Type B pancreatic cell (in vitro differentiated cells): ENCODE results near the gene MICAL2. TPM values are rescaled to one million over a fixed set of nuclear protein-coding genes. Genes with fewer than 3 reads are reported as not detected.

Source experiments
- DNase-seq: peaks from one replicate; pipeline ENCODE4 v3.0.0; 2021; ENCODE audit warnings: mixed read lengths; ENCODE audit not compliant: unreplicated experiment; ENCODE audit errors: extremely low spot score
- H3K27ac Mint-ChIP-seq: 2 replicates; pipeline ENCODE4 v1.8.0; 2021; ENCODE audit warnings: mild to moderate bottlenecking, mixed read lengths
- H3K27me3 Mint-ChIP-seq: 2 replicates; pipeline ENCODE4 v1.8.0; 2021; ENCODE audit warnings: mixed read lengths
- H3K36me3 Mint-ChIP-seq: 2 replicates; pipeline ENCODE4 v1.8.0; 2021; ENCODE audit warnings: mixed read lengths
- H3K4me1 Mint-ChIP-seq: one replicate; pipeline ENCODE4 v1.8.0; 2021; ENCODE audit warnings: mixed read lengths; ENCODE audit not compliant: unreplicated experiment
- H3K4me3 Mint-ChIP-seq: 2 replicates; pipeline ENCODE4 v1.8.0; 2021; ENCODE audit warnings: mild to moderate bottlenecking, mixed read lengths
- H3K9me3 Mint-ChIP-seq: 2 replicates; pipeline ENCODE4 v1.8.0; 2021; ENCODE audit warnings: mixed read lengths
- total RNA-seq: library from RNA; stranded (reverse); gene quantifications from 2 replicates; pipeline ENCODE4 v1.2.1, GENCODE V29; 2021; ENCODE audit warnings: low replicate concordance
- TF ChIP-seq, protein P1 (sequence below): fragments of 200-600 bp; sonication (generic); conservative IDR thresholded peaks from 2 replicates; pipeline ENCODE4 v1.5.0; 2021; ENCODE audit warnings: antibody characterized with exemption, mild to moderate bottlenecking

Gene MICAL2
- total RNA-seq, 1 donor from 2014 or later = 38.0 TPM

DNA sequence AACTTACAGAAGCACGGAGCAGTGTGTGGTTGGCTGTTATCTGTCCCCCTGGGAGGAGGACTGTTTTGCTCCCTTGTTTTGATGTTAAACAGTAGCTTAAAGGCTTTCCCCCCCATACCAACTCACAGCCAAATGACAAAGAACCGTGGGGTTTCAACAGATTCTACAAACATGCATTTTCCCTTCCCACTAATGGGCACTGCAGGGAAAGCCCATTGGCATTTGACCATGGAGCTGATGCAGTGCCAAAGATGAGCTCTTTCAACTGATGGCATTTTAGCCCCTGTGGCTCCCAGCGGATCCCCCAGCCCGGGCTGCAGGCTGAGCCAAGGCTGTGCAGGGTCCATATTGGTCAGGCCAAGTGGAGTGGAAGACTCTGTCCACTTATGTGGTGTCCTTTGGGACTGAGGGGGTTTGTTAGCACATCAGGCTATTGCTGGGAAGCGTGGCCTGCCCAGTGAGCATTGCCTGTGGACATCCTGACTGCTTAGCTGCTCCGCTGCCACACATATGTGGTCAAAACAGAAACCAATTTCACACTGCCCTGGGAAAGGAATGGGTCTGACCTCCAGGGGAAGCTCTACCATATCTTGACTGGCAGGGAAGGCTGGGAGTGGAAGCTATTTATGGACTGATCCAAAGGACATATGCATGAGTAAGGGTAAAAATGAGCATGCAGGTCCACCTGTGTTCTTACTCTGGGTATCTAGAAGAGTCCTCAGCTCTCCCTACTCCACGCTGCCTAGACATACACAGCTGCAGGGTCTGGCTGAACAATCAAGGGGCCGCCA is 150.5 kb downstream of the MICAL2 start:
- TF ChIP-seq, protein P1, sequence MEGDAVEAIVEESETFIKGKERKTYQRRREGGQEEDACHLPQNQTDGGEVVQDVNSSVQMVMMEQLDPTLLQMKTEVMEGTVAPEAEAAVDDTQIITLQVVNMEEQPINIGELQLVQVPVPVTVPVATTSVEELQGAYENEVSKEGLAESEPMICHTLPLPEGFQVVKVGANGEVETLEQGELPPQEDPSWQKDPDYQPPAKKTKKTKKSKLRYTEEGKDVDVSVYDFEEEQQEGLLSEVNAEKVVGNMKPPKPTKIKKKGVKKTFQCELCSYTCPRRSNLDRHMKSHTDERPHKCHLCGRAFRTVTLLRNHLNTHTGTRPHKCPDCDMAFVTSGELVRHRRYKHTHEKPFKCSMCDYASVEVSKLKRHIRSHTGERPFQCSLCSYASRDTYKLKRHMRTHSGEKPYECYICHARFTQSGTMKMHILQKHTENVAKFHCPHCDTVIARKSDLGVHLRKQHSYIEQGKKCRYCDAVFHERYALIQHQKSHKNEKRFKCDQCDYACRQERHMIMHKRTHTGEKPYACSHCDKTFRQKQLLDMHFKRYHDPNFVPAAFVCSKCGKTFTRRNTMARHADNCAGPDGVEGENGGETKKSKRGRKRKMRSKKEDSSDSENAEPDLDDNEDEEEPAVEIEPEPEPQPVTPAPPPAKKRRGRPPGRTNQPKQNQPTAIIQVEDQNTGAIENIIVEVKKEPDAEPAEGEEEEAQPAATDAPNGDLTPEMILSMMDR = no peak
- Mint-ChIP-seq H3K4me3 (no peak overlapping the region), H3K27me3 (no peaks in the 10 kb centered on the region), H3K4me1 (peaks cover 8% of the 10 kb centered on the region), H3K36me3 (no peaks in the 10 kb centered on the region), H3K27ac (no peak overlapping the region), H3K9me3 (no peaks in the 10 kb centered on the region)
- DNase-seq = no peak

DNA sequence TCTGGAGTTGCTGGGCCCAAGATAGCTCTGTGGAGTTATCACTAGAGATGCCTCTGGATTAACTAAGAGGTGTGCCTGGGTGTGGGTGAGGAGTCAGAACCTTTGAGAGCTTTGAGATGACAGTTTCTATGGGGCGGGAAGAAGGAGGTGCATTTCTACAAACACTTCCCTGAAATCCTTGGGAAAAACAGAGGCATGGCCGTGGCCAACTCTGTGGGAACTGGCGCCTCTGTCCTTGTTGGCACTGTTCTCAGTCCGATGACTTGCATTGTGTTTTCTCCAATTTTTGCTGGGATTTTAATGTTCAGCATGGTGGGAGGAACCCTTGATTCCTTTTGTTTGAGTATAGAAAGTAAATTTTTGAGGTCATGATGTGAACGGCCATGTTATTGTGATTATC is 151.2 kb downstream of the MICAL2 start:
- no peaks in the 10 kb centered on the region for H3K9me3 Mint-ChIP-seq
- TF ChIP-seq, protein P1 = no peak
- no peaks in the 10 kb centered on the region for H3K27me3 Mint-ChIP-seq
- no peaks in the 10 kb centered on the region for H3K36me3 Mint-ChIP-seq
- no peak for DNase-seq
- H3K4me1 Mint-ChIP-seq = peaks cover 12% of the 10 kb centered on the region
- no peak overlapping the region for H3K27ac Mint-ChIP-seq
- H3K4me3 Mint-ChIP-seq = no peak overlapping the region

DNA sequence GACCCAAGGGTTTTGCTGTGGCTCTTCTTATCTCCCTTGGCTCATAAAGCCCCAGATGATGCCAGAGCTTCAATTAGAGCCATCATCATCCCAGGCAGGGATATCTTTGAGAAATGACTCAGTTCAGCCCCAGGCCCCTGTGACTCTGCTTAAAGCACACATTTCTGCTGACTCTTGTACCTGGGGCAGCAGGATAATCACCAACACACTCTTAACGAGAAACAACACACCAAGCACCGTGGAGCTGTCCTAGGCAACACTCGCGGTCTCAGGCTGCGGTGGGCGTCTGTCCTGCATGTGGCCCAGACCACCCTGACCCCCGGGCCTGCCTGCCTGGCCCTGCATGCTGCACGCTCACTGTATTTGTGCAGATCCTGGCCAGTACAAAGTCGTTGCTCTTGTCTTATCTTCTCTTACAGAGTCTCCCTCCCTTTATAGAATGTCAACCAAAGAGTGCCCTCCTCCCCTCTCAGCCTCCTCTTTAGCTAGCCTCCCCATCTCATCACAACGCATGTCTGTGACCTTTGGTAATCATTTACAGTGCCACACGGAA is 152.8 kb downstream of the MICAL2 start:
- Mint-ChIP-seq H3K27me3 (no peaks in the 10 kb centered on the region), H3K27ac (peak overlapping the region; percentile 35), H3K9me3 (no peaks in the 10 kb centered on the region), H3K4me1 (peaks cover 14% of the 10 kb centered on the region), H3K4me3 (no peak overlapping the region), H3K36me3 (no peaks in the 10 kb centered on the region)
- TF ChIP-seq, protein P1 = no peak
- DNase-seq = no peak

DNA sequence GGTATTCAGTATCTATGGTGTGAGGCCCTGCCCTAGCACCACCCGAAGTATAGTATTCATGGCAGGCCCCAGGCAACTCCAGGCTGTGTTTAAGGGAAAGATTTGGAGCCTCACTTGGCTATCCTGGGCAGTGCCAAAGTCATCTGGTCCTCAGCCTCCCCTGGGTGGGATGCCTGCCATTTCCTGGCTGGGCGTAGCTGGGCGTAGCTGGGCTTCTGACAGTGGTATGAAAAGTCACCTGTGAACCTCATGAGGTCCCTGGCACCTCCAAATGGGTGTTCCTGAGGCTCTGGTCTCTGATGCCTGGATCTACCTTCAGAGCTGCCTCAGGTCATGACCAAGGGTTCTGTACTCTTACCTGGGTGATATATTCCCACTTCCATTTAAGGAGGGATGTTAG is 154.0 kb downstream of the MICAL2 start:
- Mint-ChIP-seq H3K27me3 (no peaks in the 10 kb centered on the region), H3K9me3 (no peaks in the 10 kb centered on the region), H3K4me3 (no peak overlapping the region), H3K27ac (no peak overlapping the region), H3K36me3 (no peaks in the 10 kb centered on the region), H3K4me1 (peaks cover 20% of the 10 kb centered on the region)
- TF ChIP-seq, protein P1 = no peak
- no peak for DNase-seq

DNA sequence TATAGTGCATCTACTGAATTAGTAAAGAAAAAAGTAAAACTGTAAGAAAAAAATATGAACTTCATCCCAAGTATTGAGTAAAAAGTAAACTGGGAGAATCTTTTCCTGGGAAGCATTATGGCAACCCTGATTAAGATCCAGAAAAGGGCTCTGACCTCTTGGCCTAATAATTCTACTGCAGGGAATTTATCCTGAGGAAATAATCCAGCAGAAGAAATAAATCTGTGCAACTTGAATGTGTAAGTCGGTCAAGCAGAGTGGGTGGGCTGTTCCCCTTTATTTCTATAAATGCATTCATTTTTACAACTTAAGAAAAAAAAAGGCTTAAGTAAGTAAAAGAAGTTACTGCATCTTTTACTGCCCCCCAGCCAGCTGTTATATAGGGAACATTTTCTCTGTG is 155.7 kb downstream of the MICAL2 start:
- no peak for DNase-seq
- Mint-ChIP-seq H3K36me3 (no peaks in the 10 kb centered on the region), H3K4me1 (peaks cover 27% of the 10 kb centered on the region), H3K27ac (no peak overlapping the region), H3K9me3 (no peaks in the 10 kb centered on the region), H3K27me3 (no peaks in the 10 kb centered on the region), H3K4me3 (no peak overlapping the region)
- TF ChIP-seq, protein P1 = no peak
